Astrocyte (in vitro differentiated cells and primary cell): ENCODE measurements around the gene TTLL5. TPM values are rescaled to one million over a fixed set of nuclear protein-coding genes. Genes with fewer than 3 reads are reported as not detected.
A peak's percentile ranks its signal among the peaks of the same experiment; 100 is the strongest.

Source experiments
- DNase-seq: peaks from one replicate; pipeline ENCODE4 v3.0.0-alpha.2; 2010; ENCODE audit warnings: low read depth
- FAIRE-seq: peaks from 2 replicates; lab custom pipeline; 2011; peaks lifted over from hg19 to GRCh38; lab: Jason Lieb, UNC
- H2AFZ ChIP-seq: 2 replicates; pipeline ENCODE4 v1.6.0; 2012; ENCODE audit warnings: low read depth, low read length, inconsistent platforms
- H3K27ac ChIP-seq: 2 replicates; pipeline ENCODE4 v1.5.1; 2011; ENCODE audit warnings: low read depth, low read length, inconsistent platforms
- H3K27me3 ChIP-seq: 2 replicates; pipeline ENCODE4 v1.6.0; 2011; ENCODE audit warnings: low read length, inconsistent platforms; ENCODE audit not compliant: insufficient read depth
- H3K36me3 ChIP-seq: 2 replicates; pipeline ENCODE4 v1.5.1; 2011; ENCODE audit warnings: low read length, inconsistent platforms; ENCODE audit not compliant: insufficient read depth
- H3K4me1 ChIP-seq: 2 replicates; pipeline ENCODE4 v1.5.1; 2011; ENCODE audit warnings: low read length, inconsistent platforms; ENCODE audit not compliant: insufficient read depth
- H3K4me2 ChIP-seq: 2 replicates; pipeline ENCODE4 v1.6.0; 2012; ENCODE audit warnings: low read length, inconsistent platforms
- H3K4me3 ChIP-seq: 2 replicates; pipeline ENCODE4 v1.5.1; 2011; ENCODE audit warnings: low read depth, mild to moderate bottlenecking, low read length, inconsistent platforms; ENCODE audit not compliant: insufficient read depth
- H3K79me2 ChIP-seq: 2 replicates; pipeline ENCODE4 v1.6.0; 2012; ENCODE audit warnings: mild to moderate bottlenecking, low read length, inconsistent platforms; ENCODE audit not compliant: insufficient read depth
- H3K9ac ChIP-seq: 2 replicates; pipeline ENCODE4 v1.6.0; 2012; ENCODE audit warnings: mild to moderate bottlenecking, low read length, inconsistent platforms
- H3K9me3 ChIP-seq: 2 replicates; pipeline ENCODE4 v1.5.1; 2012; ENCODE audit warnings: low read depth, mild to moderate bottlenecking, low read length, inconsistent platforms; ENCODE audit not compliant: insufficient read depth
- H4K20me1 ChIP-seq: 2 replicates; pipeline ENCODE4 v1.6.0; 2012; ENCODE audit warnings: low read length, inconsistent platforms; ENCODE audit not compliant: insufficient read depth
- H3K27ac Mint-ChIP-seq: one replicate; pipeline ENCODE4 v1.8.0; 2021; ENCODE audit warnings: mild to moderate bottlenecking, mixed read lengths; ENCODE audit not compliant: unreplicated experiment
- H3K27me3 Mint-ChIP-seq: one replicate; pipeline ENCODE4 v1.8.0; 2021; ENCODE audit warnings: low read depth, mixed read lengths; ENCODE audit not compliant: unreplicated experiment
- H3K36me3 Mint-ChIP-seq: one replicate; pipeline ENCODE4 v1.8.0; 2021; ENCODE audit warnings: low read depth, mixed read lengths; ENCODE audit not compliant: unreplicated experiment
- H3K4me1 Mint-ChIP-seq: one replicate; pipeline ENCODE4 v1.8.0; 2021; ENCODE audit warnings: low read depth, mixed read lengths; ENCODE audit not compliant: unreplicated experiment
- H3K4me3 Mint-ChIP-seq: one replicate; pipeline ENCODE4 v1.8.0; 2021; ENCODE audit warnings: mild to moderate bottlenecking, moderate library complexity, mixed read lengths; ENCODE audit not compliant: unreplicated experiment
- H3K9me3 Mint-ChIP-seq: one replicate; pipeline ENCODE4 v1.8.0; 2021; ENCODE audit warnings: mild to moderate bottlenecking, mixed read lengths; ENCODE audit not compliant: unreplicated experiment
- EZH2 ChIP-seq: IDR thresholded peaks from 2 replicates; pipeline ENCODE4 v1.6.1; 2012; ENCODE audit warnings: mild to moderate bottlenecking, low read length, inconsistent platforms; ENCODE audit not compliant: insufficient read depth
- total RNA-seq: library from RNA; stranded (reverse); gene quantifications from 2 replicates; pipeline ENCODE4 v1.2.1, GENCODE V29; 2021
- TF ChIP-seq, protein P1 (sequence below): IDR thresholded peaks from 2 replicates; pipeline ENCODE4 v1.5.1; 2011; ENCODE audit warnings: low read depth, mild to moderate bottlenecking, inconsistent platforms, low read length, moderate library complexity; ENCODE audit not compliant: insufficient read depth

Gene TTLL5
- total RNA-seq, 1 donor from 2014 or later, result 24.0 TPM

DNA sequence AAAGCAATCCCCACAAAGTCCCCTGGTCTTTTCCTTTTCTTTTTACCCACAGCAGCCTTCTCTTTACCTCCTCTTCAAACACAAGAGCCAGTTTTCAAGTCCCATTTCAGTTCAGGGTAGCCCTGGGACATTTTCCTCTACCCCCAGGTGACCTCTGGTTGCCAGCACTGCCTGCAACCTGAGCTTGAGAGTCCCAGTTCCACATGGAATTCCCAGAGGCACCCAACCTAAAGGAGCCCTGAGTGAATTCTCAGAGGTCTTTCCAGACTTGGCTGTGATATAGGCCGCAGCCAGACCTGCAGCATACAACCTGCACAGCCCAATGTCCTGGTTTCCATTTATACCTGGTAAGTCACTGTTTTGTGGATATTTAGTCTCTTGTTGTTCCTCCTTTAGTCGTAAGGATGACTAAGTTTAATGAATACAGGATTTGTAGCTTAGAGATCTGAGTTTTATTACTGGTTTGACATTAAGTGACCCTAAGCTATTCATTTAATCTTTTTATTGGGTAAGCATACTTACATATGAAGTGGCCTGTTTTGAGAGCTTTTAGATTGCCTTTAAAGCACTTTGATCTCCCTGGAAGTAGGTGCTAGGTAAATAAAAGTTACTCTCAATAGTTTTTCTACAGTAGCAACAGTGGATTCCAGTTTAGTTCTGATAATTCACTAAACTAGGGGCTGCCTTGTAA, 160.9 kb downstream of the TTLL5 start:
- TF ChIP-seq, protein P1, sequence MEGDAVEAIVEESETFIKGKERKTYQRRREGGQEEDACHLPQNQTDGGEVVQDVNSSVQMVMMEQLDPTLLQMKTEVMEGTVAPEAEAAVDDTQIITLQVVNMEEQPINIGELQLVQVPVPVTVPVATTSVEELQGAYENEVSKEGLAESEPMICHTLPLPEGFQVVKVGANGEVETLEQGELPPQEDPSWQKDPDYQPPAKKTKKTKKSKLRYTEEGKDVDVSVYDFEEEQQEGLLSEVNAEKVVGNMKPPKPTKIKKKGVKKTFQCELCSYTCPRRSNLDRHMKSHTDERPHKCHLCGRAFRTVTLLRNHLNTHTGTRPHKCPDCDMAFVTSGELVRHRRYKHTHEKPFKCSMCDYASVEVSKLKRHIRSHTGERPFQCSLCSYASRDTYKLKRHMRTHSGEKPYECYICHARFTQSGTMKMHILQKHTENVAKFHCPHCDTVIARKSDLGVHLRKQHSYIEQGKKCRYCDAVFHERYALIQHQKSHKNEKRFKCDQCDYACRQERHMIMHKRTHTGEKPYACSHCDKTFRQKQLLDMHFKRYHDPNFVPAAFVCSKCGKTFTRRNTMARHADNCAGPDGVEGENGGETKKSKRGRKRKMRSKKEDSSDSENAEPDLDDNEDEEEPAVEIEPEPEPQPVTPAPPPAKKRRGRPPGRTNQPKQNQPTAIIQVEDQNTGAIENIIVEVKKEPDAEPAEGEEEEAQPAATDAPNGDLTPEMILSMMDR, result no peak
- TF ChIP-seq EZH2, result no peak
- peak overlapping the region; percentile 88 for H3K27ac ChIP-seq
- peaks cover 61% of the 10 kb centered on the region for H3K4me1 Mint-ChIP-seq
- H3K79me2 ChIP-seq, result no peaks in the 10 kb centered on the region
- peaks cover 4% of the 10 kb centered on the region for H3K36me3 Mint-ChIP-seq
- H3K36me3 ChIP-seq, result peaks cover 4% of the 10 kb centered on the region
- H3K9ac ChIP-seq, result peak overlapping the region; percentile 57
- no peaks in the 10 kb centered on the region for H3K9me3 Mint-ChIP-seq
- H3K4me1 ChIP-seq, result peaks cover 34% of the 10 kb centered on the region
- H3K4me2 ChIP-seq, result peak overlapping the region; percentile 65
- no peak for FAIRE-seq
- H3K9me3 ChIP-seq, result no peaks in the 10 kb centered on the region
- H3K27me3 ChIP-seq, result no peaks in the 10 kb centered on the region
- peak overlapping the region; percentile 99 for H3K27ac Mint-ChIP-seq
- no peaks in the 10 kb centered on the region for H4K20me1 ChIP-seq
- peak overlapping the region; percentile 0 for H3K4me3 Mint-ChIP-seq
- no peak overlapping the region for H3K4me3 ChIP-seq
- no peaks in the 10 kb centered on the region for H3K27me3 Mint-ChIP-seq
- DNase-seq, result no peak
- no peak overlapping the region for H2AFZ ChIP-seq

- no peaks in the 10 kb centered on the region for H4K20me1 ChIP-seq
- H3K9ac ChIP-seq, result peak overlapping the region; percentile 57
- DNase-seq (peak; percentile 91), FAIRE-seq (peak; percentile 94)
- H3K27ac ChIP-seq, result peak overlapping the region; percentile 88
- no peak overlapping the region for H3K4me3 ChIP-seq
- TF ChIP-seq, protein P1, result no peak
- TF ChIP-seq EZH2, result no peak
- H3K9me3 ChIP-seq, result no peaks in the 10 kb centered on the region
- Mint-ChIP-seq H3K27ac (peak overlapping the region; percentile 99), H3K4me1 (peaks cover 63% of the 10 kb centered on the region), H3K27me3 (no peaks in the 10 kb centered on the region), H3K4me3 (peak overlapping the region; percentile 0), H3K9me3 (no peaks in the 10 kb centered on the region), H3K36me3 (peaks cover 4% of the 10 kb centered on the region)
- H3K79me2 ChIP-seq, result no peaks in the 10 kb centered on the region
- H2AFZ ChIP-seq, result peak overlapping the region; percentile 72
- H3K36me3 ChIP-seq, result peaks cover 4% of the 10 kb centered on the region
- peak overlapping the region; percentile 65 for H3K4me2 ChIP-seq
- H3K4me1 ChIP-seq, result peaks cover 34% of the 10 kb centered on the region
- H3K27me3 ChIP-seq, result no peaks in the 10 kb centered on the region
Measured at GRCh38 chr14:75822522-75823141, 161.6 kb downstream of the TTLL5 start.
